GM19467 (cell line): Measurements from ENCODE around the gene CALHM3.

Source experiments
- ATAC-seq: cut with Tn5 transposase; IDR thresholded peaks from one replicate; pipeline ENCODE4 v1.9.1; 2021; ENCODE audit warnings: mild to moderate bottlenecking, moderate library complexity; ENCODE audit not compliant: unreplicated experiment

Gene CALHM3

GRCh38 chr10:103475437-103475836 lies 3.6 kb downstream of the CALHM3 start:
- no peak for ATAC-seq

DNA sequence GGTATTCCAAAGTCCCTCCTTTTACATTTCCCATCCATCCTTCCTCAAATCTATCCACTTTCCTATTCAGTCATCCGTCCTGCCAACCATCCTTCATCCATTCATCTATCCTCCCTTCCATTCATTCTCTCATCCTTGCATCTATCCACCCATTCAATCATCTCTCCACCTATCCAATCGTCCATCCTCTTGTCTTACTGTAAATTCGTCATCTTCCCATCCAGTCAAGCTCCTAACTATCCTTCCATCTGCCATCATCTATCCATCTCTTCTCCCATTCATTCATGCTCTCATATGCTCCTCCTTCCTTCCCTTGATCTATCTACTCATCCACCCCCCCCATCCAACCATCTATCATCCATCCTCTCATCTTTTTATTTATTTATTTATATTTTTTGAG lies 5.0 kb downstream of the CALHM3 start:
- no peak for ATAC-seq

GRCh38 chr10:103473261-103473671 lies 5.8 kb downstream of the CALHM3 start:
- no peak for ATAC-seq

DNA sequence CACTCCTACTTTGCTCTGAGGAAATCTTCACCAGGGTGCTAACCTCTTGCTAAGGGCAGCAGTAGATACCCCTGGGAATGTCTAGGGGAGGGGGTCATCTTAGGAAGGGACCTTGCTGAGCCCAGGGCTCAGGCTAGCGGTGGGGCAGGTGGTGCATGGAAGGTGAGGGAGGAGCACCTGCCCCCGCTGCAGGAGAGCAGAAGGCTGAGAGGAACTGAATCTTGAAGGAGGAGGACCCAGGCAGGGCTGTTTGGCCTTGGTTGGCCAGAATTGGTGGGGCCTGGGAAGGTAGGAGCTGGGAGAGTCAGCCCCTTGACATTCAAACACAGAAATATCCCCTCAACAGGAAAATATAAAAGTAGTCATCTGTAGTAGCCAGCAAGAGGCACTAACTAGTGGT lies 7.0 kb downstream of the CALHM3 start:
- ATAC-seq, result no peak

- peak; percentile 53 for ATAC-seq
Measured at GRCh38 chr10:103470761-103471653, 8.0 kb downstream of the CALHM3 start.

DNA sequence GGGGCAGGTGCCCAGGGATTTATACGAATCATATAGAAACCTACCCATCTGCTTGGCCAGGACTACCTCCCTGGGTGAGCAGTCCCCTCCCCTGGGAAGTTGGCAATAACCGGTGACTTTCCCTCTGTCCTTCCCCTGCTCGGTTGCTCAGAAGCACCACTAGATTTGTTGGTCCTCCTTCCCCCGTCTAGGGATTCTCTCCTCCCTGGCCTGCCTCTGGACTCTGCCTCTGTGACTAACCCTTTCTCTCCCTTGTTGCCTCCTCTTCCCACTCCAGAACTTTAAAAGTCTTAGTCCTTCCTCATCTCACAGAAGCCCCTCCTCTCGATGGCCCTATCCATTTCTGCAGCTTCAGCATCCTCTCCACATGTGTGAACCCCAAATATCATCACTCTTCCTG lies 9.8 kb downstream of the CALHM3 start:
- no peak for ATAC-seq

- no peak for ATAC-seq
Measured at GRCh38 chr10:103467406-103467805, 11.6 kb downstream of the CALHM3 start.

- no peak for ATAC-seq
Measured at GRCh38 chr10:103466734-103467133, 12.3 kb downstream of the CALHM3 start.

GRCh38 chr10:103465411-103466179 lies 13.4 kb downstream of the CALHM3 start:
- no peak for ATAC-seq

DNA sequence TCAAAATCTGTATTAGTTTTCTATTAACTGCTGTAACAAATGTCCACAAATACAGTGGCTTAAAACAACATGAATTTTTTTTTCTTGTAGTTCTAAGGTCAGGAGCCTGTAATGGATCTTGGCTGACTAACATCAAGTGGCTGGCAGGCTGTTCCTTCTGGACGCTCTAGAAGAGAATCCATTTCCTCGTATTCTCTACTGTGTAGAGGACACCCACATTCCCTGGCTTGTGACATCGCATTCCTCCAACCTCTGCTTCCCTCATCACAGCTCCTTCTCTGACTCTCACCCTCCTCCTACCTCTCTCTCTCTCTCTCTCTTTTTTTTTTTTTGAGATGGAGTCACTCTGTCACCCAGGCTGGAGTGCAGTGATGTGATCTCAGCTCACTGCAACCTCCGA lies 15.5 kb downstream of the CALHM3 start:
- ATAC-seq, result no peak

DNA sequence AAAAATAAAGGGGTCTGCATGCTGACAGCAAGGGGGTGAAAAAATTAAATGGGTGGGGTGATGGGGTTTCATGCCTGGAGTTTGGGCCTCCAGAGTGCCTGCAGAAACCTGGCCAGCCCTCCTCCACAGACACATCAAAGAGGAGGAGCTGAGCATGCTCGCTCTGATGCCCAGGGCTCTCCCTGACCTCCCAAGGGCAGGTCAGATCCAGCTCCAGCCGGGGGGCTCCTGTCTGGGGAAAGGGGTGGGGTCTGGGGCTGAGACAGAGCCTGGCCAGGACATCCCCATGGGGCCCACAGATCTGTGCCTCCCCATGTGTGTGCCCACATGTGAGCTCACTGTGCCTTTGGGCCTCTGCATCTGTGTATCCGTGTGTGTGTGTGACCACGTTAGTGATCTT lies 19.4 kb downstream of the CALHM3 start:
- no peak for ATAC-seq

- no peak for ATAC-seq
Measured at GRCh38 chr10:103458720-103459119, 20.3 kb downstream of the CALHM3 start, which contains the start of gene CALHM1. CALHM1 (minus strand) TSS chr10:103458900; CDS start chr10:103458751, 149 bp downstream.

- ATAC-seq, result no peak
Measured at GRCh38 chr10:103457896-103458583, 21.0 kb downstream of the CALHM3 start.

DNA sequence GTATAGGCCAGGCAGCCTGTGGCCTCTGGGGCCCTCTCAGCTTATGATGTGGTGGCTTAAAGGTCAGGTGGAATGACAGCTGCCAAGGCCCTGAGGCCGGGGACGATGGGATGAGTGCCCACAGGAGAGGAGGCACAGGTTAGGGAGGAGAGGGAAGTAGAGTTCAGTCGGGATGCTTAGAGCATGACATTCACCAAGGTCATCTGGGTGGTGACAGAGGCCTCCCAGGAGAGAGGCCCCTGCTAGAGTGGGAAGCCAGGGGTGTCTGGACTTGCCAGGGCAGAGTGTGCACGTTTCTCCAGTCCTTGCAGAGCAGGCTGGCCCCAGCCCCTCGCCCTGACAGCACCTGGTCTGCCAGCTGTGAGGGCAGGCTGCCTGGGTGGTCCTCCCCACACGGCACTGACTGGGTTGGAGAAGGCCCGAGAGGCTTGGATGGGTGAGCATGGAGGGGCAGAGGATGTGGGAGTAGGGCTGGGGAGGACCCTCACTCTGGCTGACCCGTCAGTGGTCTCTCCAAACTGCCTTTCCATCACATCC lies 21.8 kb downstream of the CALHM3 start:
- no peak for ATAC-seq

DNA sequence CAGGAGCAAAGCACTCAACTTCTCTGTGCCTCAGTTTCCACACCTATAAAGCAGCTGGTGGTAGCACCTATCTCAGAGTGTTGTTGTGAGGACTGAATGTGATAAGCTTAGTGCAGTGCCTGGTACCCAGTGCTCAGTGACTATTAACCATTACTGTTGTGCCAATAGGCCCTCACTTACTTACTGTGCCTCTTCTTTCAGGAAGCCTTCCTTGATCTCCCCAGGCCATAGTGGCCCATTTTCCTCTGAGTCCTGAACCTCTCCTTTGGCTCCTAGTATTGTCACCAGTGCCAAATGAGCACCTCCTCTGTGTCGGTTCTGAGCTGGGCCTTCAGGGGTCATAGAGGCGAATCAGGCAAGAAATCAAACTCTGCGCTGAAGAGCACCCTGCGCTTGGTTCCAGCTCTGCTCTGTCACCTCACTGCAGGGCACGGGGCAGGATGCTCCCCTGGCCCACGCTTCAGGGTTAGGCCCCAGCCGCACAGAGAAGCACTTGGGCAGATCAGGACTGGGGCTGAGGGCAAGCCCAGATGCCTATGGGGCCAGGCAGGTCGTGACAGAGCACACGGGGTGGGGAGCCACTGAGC lies 22.9 kb downstream of the CALHM3 start:
- no peak for ATAC-seq

GRCh38 chr10:103455235-103455634 lies 23.8 kb downstream of the CALHM3 start:
- no peak for ATAC-seq

DNA sequence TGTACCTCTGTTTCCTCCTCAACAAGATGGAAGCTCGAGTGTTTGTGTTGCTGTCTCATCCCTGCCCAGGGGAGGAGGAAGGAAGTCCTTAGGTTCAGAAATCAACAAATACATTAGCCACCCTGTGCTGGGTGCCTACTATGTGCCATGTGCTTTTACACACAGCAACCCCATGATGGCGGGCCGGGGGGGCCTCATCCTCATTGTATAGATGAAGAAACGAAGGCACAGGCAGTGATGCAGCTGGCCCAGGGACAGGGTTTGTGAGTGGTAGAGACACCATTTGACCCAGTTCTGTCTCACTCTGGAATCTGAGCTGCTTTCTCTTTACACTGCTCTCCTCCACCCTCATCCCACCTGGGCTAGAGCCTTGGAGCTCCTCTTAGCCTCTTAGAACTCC lies 25.0 kb downstream of the CALHM3 start:
- ATAC-seq, result no peak

DNA sequence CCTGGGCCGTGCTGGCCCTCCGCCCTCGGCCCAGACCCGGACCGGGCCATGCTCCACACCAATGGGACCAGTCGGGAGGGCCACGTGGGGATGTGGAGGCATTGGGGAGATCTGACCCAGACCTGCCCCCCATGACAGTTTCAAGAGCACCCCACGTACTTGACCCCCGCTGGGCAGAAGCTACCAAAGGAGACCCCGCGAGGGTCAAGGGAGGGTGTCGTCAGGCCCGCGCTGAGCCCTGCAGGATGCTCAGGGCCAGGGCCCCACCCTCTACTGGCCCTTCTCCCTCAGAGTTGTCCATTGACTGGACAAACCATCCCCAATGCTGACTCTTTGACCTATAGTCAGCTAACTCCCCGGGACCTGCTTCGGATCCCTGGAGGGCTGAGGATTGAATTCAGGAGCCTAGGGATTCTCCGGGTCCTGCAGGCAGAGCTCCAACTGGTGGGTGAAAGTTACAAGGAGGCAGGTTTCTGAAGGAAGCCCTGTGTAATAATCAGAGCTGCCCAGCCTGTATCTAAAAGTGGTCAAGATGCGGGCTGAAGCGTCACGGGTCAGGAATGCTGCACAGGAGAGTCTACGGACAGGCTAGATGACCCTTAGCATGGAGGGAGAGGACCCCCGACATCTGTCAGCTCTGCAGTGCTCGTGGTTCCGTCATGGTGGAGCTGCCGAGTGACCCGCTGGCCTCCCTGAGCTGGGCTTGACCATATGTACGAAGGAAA lies 26.4 kb downstream of the CALHM3 start:
- ATAC-seq, result no peak

DNA sequence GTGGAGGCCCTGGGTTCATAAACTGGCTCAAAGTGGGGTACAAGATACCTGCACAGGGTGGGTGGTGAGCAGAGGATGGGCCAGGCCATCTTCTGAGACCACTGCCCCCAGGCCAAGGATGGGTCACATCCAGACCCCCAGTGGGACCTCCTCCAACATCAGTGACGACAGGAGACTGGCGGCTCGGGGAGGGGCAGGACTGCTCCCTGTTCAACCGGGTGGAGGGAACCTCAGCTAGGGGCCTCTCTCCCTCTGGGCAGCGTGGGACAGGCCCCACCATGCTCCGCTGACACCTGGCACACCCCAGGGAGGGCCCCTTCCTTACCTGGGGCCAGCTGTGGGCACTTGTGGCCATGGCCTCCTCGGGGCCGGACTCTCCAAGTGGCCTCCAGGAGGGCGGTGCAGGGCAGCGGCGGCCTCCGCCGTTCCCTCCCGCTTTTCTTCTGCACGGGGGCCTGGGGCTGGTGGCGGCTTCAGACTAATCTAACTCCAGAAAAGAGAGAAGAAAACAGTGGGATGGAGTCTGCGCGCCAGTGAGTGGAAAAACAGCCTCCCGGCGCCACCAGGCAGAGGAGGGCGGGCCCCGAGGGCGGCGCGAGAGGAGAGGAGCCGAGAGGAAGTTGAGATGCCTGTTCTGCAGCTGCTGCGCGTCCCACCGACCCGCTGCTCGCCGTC lies 27.1 kb downstream of the CALHM3 start, which contains the start of gene CALHM2:
TSS of gene CALHM2 (minus strand) at position 540 of the 675 bp plus-strand sequence. CDS start 2,429 bp downstream, outside the sequence.
- peak; percentile 63 for ATAC-seq
